Measurements from ENCODE around the gene ZC2HC1C.

The ZC2HC1C gene

DNA sequence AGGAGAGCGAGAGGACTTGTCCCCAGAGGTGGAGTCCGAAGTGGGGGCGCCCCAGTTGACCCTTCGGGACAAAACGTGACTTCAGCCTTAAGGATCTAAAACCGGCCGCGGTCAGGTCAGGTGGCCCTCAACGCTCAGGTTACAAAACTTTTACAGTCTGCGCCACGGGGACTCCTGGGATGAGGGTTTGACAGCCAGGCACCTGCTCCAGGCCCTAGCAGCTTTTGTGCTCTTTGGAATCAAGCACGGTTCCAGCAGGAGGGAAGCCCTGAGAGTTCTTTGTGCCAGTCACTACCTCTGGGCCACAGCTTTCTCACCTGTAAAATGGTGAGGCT lies 337 bp downstream of the ZC2HC1C start:
- DNase-seq (ENCODE audit: extremely low read depth, low read depth) = no peak
- peak overlapping the region; percentile 43; the same call in 1 of the 2 replicates for H3K4me3 ChIP-seq (replicated peaks; ENCODE audit: low read depth, low read length)
- TF ChIP-seq, protein P1, sequence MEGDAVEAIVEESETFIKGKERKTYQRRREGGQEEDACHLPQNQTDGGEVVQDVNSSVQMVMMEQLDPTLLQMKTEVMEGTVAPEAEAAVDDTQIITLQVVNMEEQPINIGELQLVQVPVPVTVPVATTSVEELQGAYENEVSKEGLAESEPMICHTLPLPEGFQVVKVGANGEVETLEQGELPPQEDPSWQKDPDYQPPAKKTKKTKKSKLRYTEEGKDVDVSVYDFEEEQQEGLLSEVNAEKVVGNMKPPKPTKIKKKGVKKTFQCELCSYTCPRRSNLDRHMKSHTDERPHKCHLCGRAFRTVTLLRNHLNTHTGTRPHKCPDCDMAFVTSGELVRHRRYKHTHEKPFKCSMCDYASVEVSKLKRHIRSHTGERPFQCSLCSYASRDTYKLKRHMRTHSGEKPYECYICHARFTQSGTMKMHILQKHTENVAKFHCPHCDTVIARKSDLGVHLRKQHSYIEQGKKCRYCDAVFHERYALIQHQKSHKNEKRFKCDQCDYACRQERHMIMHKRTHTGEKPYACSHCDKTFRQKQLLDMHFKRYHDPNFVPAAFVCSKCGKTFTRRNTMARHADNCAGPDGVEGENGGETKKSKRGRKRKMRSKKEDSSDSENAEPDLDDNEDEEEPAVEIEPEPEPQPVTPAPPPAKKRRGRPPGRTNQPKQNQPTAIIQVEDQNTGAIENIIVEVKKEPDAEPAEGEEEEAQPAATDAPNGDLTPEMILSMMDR (IDR thresholded peaks at IDR 0.05; ENCODE audit: low read depth, low read length, missing control alignments) = no peak

DNA sequence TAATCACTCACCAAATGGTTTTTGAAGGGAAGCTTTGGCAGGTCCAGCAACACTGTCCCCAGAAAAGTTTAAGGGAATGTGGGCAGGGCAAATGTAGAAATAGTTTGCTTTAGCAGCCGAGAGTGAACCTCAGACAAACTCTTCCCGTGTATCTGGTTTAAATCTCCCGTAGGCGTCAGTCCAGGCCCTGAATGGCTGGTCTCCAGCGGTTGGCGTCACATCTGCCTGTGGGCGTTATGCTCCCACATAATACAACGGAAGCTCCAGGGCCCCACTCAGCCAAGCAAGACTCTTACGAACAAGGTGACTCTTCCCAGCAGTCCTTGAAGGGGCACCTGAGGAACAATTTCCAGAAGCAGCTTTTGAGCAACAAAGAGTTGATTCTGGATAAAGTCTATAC lies 942 bp downstream of the ZC2HC1C start:
- H3K4me3 ChIP-seq (replicated peaks; ENCODE audit: low read depth, low read length) = no peak overlapping the region
- no peak for DNase-seq (ENCODE audit: extremely low read depth, low read depth)
- TF ChIP-seq, protein P1 (IDR thresholded peaks at IDR 0.05; ENCODE audit: low read depth, low read length, missing control alignments) = no peak

DNA sequence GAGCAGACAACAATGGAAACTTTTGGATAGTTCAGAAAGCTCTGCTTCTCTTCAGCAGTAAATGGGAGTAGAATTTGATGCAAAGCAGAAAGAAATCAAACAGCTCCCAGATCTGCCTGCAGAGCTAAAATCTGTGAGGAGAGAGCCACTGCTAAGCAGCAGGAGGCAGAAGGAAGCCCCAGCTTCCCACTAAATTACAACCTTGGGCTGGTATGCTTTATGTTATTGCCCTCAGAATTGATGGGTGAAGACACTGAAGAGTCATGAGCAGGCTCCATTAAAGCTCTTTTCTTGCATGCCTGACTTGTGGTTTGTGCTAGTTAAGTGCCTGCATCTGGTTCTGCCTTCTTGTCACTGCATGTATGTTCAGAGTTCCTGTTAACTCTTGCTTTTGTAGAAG lies 8.4 kb downstream of the ZC2HC1C start:
- TF ChIP-seq, protein P1 (IDR thresholded peaks at IDR 0.05; ENCODE audit: low read depth, low read length, missing control alignments) = no peak
- DNase-seq (ENCODE audit: extremely low read depth, low read depth) = no peak
- no peak overlapping the region for H3K4me3 ChIP-seq (replicated peaks; ENCODE audit: low read depth, low read length)

DNA sequence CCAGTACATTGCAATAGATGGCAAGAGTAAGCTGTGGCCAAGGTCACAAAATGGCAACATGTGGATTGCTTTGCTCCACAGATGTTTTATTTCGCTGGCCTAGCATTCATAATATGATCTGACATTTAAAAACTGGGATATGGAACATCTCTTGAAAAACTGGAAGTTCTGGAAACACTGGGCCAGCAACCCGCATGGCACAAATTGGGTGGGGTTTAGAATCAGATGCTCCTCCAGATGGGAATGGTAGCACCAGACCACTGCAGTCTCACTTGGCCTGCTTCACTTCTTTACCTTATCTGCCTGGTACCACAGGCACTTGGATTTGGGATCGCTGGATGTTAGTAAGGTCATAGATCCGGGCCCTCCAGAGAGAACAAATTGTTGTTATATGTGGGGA lies 10.1 kb downstream of the ZC2HC1C start:
- H3K4me3 ChIP-seq (replicated peaks; ENCODE audit: low read depth, low read length) = no peak overlapping the region
- no peak for DNase-seq (ENCODE audit: extremely low read depth, low read depth)
- TF ChIP-seq, protein P1 (IDR thresholded peaks at IDR 0.05; ENCODE audit: low read depth, low read length, missing control alignments) = no peak

DNA sequence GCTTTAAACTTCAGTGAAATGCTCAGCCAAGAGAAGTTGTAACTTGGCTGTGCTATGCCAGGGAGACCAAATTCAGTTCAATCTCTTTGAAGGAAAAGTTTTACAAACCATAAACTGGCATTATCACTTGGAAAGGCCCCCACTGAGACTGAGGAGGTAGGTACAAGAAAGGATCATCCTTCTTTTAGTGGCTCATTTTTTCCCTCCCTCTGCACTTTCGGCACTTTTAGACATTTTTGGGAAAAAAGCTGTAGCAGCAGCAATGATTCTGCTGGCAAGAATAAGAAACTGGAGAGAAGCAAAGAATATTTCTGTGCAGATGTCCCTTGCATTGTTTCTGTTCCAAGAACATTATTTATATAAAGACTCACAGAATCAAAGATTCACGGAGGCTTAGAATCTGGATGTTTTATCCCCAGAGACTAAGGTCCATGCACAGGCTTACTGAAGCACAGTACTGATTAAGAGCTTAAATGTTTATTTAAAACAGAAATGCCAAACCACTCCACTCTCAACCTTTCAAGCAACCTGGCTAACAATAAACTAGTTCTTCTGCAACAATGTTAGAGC lies 12.3 kb downstream of the ZC2HC1C start:
- H3K4me3 ChIP-seq (replicated peaks; ENCODE audit: low read depth, low read length) = no peak overlapping the region
- TF ChIP-seq, protein P1 (IDR thresholded peaks at IDR 0.05; ENCODE audit: low read depth, low read length, missing control alignments) = no peak
- DNase-seq (ENCODE audit: extremely low read depth, low read depth) = no peak

DNA sequence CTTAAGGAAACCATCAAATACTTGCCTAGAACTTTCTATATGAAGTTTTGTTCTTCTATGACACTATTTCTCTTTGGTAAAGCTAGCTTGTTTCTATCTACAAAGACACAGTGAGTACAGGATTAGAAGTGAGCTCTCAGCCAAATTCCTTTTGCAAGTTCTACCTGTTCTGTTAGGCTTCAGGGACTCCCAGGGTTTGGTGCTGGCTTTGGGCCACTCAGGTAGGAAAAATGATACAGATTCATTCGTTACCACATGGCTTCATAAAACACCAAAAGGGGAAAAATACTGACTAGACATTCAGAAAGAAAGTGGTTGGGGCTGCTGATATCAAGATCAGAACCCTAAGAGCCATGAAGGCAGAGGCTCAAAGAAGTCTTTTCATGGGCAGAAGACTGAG lies 13.8 kb downstream of the ZC2HC1C start:
- no peak overlapping the region for H3K4me3 ChIP-seq (replicated peaks; ENCODE audit: low read depth, low read length)
- TF ChIP-seq, protein P1 (IDR thresholded peaks at IDR 0.05; ENCODE audit: low read depth, low read length, missing control alignments) = no peak
- no peak for DNase-seq (ENCODE audit: extremely low read depth, low read depth)

DNA sequence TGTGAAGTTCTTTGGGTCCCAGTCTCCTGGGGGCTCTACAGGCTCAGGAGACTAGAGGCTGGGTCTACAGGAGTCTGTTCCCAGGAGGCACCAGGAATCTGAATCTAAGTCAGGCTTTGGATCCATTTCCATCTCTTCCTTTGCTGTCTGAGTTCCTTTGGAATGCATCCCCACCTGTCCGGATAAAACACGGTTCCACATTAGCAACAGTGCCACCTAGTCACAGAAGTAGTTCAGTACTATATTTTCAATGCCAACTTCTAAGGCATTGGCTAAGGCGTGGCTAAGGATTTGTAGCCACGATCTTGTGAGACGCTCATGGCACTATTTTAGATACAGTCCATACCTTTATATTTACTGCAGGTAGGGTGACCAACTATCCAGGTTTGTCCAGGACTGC lies 15.1 kb downstream of the ZC2HC1C start:
- H3K4me3 ChIP-seq (replicated peaks; ENCODE audit: low read depth, low read length) = no peak overlapping the region
- TF ChIP-seq, protein P1 (IDR thresholded peaks at IDR 0.05; ENCODE audit: low read depth, low read length, missing control alignments) = peak; percentile 20
- DNase-seq (ENCODE audit: extremely low read depth, low read depth) = no peak

All from HFF-Myc (cell line).